AG09319 (cell line): ENCODE results near the gene ZCCHC18.

Experiments used
- DNase-seq: peaks from one replicate; pipeline ENCODE4 v3.0.0-alpha.2; 2010; ENCODE audit warnings: low read depth; ENCODE audit errors: extremely low read depth
- CTCF ChIP-seq: IDR thresholded peaks from 2 replicates; pipeline ENCODE4 v1.5.1; 2011; ENCODE audit warnings: low read depth, mild to moderate bottlenecking, inconsistent platforms, low read length, moderate library complexity

ZCCHC18 gene

DNA sequence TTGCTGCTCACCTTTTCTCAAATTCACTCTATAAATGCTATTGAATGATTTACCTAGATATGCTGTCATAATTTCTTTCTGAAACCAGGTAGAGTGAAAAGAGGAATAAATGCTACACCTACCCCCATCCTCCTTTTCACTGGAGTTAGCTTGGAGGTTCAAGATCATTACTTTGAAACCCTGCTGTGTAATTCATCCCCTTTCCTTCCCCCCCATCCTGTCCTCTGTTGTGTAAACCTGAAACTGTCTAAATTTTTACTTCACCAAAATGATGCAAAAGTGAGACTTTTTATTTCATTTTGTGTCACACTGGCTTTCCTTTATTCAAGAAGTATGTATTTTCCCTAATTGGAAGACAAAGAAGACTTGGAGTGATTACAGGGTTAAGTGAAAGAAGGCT, 5.4 kb downstream of the ZCCHC18 start:
- no peak for DNase-seq
- no peak for TF ChIP-seq CTCF

DNA sequence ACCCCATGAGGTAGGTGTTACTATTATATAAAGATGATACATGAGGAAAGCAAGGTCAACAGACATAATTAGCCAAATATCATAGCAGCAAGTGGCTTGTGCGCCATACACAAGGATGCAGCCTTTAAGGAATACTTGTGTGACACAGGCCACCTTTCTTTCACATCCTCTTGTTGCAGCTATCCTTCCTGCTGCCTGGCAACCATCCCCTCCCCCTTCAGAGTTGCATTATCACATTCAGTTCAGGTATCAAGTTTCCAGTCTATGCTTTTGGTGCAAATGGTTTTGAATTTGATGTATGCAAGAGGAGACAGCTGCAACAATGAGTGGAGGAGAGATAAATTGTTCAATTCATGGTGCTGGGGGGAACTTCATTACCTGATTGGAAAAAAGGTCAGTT, 6.4 kb downstream of the ZCCHC18 start:
- no peak for DNase-seq
- no peak for TF ChIP-seq CTCF

DNA sequence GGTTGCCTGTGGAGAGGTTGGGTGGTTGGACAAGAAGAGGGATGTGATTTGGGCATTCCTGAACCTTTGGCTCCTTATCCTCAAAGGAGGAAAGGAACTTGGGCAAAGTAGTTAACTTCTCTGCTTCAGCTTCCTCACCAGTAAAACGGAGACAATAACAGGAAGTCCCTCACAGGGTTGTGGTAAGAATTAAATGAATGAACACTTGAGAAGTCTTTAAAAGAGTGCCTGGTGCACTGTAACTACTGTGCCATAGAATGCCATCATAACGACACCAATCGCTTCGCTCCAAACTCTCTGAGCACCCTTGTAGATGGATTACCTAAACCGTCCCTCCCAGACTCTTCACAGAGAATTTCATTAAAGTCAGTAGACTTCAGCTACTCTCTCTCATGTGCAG, 10.5 kb downstream of the ZCCHC18 start:
- no peak for DNase-seq

GRCh38 chrX:104126856-104127255, 14.5 kb downstream of the ZCCHC18 start:
- DNase-seq, result no peak
- no peak for TF ChIP-seq CTCF

More for the DNA sequence above, 10.5 kb downstream of the ZCCHC18 start:
- no peak for TF ChIP-seq CTCF

DNA sequence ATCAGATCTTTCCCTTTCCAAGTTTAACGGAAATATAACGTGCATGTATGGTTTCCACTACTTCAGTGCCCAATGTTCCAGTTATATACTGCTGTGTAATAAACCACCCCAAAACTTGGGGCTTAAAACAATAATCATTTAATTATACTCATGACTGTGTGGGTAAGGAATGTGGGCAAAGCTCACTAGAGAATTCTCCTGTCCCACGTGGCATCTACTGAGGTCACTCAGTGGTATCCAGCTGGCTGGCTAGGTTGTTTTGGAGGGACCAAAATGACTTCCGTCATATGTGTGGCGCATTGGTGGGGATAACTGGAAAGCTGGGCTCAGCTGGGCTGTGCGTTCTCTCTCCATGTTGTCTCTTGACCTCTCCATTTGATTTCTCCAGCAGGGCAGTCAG, 18.5 kb downstream of the ZCCHC18 start:
- no peak for TF ChIP-seq CTCF

DNA sequence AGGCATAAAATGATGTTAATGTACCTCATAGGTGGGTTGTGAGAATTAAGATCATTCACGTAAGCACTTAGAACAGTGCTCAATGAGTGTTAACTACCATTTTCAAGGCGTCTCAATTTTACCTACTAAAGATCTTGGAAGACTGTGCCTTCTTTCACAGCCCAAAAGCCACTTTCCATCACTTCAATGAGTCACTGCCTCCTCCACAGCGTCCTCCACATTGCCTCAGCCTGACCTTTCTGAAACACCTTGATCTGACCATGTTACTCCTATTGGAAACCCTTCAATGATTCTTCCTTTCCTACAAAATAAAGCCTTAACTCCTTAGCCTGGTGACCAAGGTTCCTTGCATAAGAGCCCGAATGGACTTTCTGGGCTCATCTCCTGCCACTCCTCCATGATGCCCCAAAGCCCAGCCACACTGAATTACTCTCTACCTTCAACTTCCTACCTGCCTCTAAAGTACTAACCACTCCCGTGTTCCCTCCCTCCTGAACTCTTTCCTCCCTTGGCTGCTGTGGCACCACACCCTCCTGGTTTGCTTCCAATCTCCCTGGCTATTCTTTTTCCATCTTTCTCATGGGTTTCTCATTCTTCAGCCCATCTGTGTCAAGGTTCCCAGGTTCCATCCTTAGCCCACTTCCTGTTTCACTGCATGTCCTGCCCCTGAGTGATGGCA, 22.4 kb downstream of the ZCCHC18 start:
- no peak for TF ChIP-seq CTCF
- no peak for DNase-seq

More for the DNA sequence above, 18.5 kb downstream of the ZCCHC18 start:
- no peak for DNase-seq

DNA sequence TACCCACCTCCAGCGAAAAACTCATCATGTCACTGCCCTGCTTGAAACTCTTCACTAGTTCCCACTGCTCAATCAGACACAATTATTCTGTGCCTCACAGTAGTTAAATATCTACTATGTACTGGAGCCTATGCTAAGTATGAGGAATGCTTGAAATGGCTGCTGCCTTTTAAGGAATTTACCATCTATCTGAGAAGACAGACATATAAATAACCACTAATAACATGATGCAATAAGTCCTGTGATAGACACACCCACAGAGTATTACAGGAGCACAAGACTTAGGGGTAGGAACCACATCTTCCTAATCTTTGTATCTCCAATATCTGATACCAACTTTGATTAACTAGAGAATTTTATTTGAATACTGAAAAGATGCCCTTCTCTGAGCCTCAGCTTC, 23.4 kb downstream of the ZCCHC18 start:
- no peak for DNase-seq
- TF ChIP-seq CTCF, result no peak
